HUES64 (cell line): ENCODE results near the gene GPATCH2. TPM values are rescaled to one million over a fixed set of nuclear protein-coding genes. Genes with fewer than 3 reads are reported as not detected.

Experiments used
- H3K27ac ChIP-seq: 2 replicates; pipeline ENCODE4 v1.7.0; 2013; ENCODE audit warnings: low read depth, low read length, inconsistent platforms
- H3K27me3 ChIP-seq: 2 replicates; pipeline ENCODE4 v1.6.1; 2013; ENCODE audit warnings: mild to moderate bottlenecking, low read length; ENCODE audit not compliant: insufficient read depth
- H3K36me3 ChIP-seq: 2 replicates; pipeline ENCODE4 v1.6.1; 2013; ENCODE audit warnings: mild to moderate bottlenecking, low read length; ENCODE audit not compliant: insufficient read depth
- H3K4me1 ChIP-seq: 2 replicates; pipeline ENCODE4 v1.6.1; 2013; ENCODE audit warnings: mild to moderate bottlenecking, low read length, moderate library complexity; ENCODE audit not compliant: insufficient read depth
- H3K4me3 ChIP-seq: 2 replicates; pipeline ENCODE4 v1.5.1; 2013; ENCODE audit warnings: mild to moderate bottlenecking, low read length, moderate library complexity
- H3K9ac ChIP-seq: 2 replicates; pipeline ENCODE4 v1.6.1; 2013; ENCODE audit warnings: mild to moderate bottlenecking, low read depth, low read length
- H3K9me3 ChIP-seq: 2 replicates; pipeline ENCODE4 v1.6.1; 2013; ENCODE audit warnings: low read depth, low read length; ENCODE audit not compliant: insufficient read depth
- WGBS: fragments of 150-250, 120-280 bp; methylation state at CpG from one replicate; pipeline ENCODE4 v1.1.7; 2013; ENCODE audit warnings: missing lambda C conversion rate; 5-methylcytosine and 5-hydroxymethylcytosine counted together
- polyA plus RNA-seq, 2 experiments: library from polyadenylated mRNA; stranded (reverse); fragments of 50-300 nt; gene quantifications; one replicate each; pipeline ENCODE4 v1.2.3, GENCODE V29; 2013

GPATCH2 gene
- 9.9 TPM for polyA plus RNA-seq (2013, experiment 1 of 2)
- polyA plus RNA-seq (2013, experiment 2 of 2): 10.6 TPM

DNA sequence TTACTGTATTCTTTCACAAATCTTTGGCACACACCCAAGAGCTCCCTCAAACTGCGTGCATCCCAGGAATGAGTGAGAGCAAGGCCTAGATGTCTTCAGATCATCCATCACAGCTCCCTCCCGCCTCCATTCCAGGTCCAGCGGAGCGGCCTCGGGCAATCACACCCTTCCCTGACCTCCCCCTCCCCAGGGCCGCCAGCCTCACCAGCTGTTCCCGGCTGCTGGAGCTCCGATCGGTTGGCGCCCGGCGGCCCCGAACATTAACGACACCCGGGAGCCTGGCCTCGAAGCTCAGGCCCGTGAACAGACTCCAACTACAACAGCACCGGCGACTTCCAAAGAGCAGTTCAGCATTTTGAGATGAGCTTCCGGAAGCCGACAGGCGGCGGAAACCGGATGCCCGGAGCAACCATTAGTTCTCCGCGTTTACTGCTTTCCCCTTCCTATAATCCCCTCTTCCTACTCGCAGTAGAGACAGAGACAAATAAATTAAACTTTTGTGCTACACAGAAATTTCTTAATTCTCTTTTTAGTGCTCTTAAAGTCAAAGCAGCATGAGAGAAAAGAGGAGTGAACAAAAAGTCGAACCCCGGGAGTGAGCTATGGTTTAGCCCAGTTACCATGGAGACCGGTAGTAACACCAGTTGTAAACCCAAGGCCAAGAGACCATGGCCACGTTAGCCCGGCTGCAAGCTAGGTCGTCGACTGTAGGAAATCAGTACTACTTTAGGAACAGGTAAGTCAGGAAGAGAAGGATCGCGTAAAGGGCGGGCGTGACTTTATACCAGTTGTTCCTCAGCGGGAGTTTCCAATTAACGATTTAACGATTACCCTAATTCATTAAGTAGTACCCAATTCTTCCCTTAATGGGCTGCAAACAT is at the start of gene GPATCH2, which contains the start of gene SPATA17:
Gene GPATCH2, minus strand, starts transcription at position 380 of the 881 bp plus-strand sequence. Its CDS starts 119 bp downstream, at position 261.
Gene SPATA17, plus strand, starts transcription at position 634 of the 881 bp plus-strand sequence. Its CDS starts 35 bp downstream, at position 669.
- Histone ChIP-seq H3K36me3 (no peaks in the 10 kb centered on the region), H3K9ac (peak within 1 kb of the TSS; percentile 100)

DNA sequence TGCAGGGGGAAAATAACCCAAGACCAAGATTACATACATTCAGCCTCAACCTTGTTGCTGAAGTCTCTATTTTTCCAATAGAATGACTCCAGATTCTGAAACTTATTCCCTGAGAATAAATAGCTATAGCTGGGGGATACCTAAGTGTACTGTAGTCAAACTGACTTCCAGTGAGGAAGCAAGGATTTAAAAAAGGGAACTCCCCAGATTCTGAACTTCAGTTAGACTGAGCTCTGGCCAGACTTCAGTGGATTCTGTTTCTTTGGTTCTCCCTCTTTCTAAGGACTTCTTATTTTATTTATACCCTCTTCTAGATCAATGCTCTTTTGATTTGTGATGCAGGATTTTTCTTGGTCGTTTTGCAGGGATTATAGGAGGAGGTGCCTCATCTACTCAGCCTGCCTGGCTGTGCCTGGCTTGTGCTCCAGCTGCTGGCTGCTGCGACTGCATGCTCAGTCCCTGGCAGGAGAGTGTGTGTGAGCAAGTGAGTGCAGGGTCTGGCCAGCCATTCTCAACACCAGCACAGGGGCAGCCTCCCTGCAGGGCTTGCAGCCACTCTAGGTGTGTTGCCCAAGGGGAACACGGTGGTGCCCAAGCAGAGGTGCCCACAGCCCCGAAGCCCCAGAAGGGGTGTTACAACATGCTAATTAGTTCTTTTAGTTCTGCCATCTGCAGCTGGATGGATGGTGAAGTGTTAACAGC is 43.3 kb upstream of the GPATCH2 start:
- no peaks in the 10 kb centered on the region for H3K36me3 ChIP-seq
- H3K4me1 ChIP-seq: no peaks in the 10 kb centered on the region; the same call in 1 of the 2 replicates
- 80% methylated on average over 4 of the region's 4 CpGs for WGBS
- no peaks in the 10 kb centered on the region for H3K27me3 ChIP-seq
- H3K27ac ChIP-seq: no peak overlapping the region
- H3K9ac ChIP-seq: no peak overlapping the region
- H3K9me3 ChIP-seq: no peaks in the 10 kb centered on the region
- no peak overlapping the region for H3K4me3 ChIP-seq

More for the DNA sequence above, at the start of gene GPATCH2, which contains the start of gene SPATA17:
- Histone ChIP-seq H3K4me1 (0 out of 2 replicates have a peak, but pooled peaks cover 7% of the 10 kb centered on the region), H3K9me3 (no peaks in the 10 kb centered on the region), H3K27me3 (no peaks in the 10 kb centered on the region), H3K27ac (peak within 1 kb of the TSS; percentile 93), H3K4me3 (peak within 1 kb of the TSS; percentile 93)
- 1% methylated on average over 42 of the region's 42 CpGs for WGBS

DNA sequence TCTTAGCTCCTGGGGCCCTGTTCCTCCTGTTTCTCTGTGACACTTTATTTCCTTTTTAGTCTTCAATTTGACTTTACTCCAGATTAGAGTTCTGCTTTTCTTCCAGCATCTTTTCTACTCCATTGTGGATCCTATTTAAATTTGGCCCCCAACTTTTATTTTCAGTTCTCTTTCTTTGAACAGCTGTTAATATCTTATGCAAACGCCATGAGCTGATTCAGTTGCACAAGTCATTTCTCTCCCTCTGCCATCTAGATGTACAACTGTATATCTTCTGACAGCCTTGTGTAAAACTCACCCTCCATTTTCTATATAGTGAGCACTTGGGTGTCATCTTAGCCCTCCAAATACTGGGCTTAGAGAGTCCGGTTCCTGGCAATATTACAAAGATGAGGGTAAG is 42.5 kb upstream of the GPATCH2 start:
- Histone ChIP-seq H3K9me3 (no peaks in the 10 kb centered on the region), H3K27me3 (no peaks in the 10 kb centered on the region), H3K9ac (no peak overlapping the region), H3K4me1 (peaks cover 6% of the 10 kb centered on the region; the same call in 1 of the 2 replicates), H3K4me3 (no peak overlapping the region), H3K27ac (no peak overlapping the region), H3K36me3 (no peaks in the 10 kb centered on the region)
- 80% methylated on average over 1 of the region's 2 CpGs for WGBS

DNA sequence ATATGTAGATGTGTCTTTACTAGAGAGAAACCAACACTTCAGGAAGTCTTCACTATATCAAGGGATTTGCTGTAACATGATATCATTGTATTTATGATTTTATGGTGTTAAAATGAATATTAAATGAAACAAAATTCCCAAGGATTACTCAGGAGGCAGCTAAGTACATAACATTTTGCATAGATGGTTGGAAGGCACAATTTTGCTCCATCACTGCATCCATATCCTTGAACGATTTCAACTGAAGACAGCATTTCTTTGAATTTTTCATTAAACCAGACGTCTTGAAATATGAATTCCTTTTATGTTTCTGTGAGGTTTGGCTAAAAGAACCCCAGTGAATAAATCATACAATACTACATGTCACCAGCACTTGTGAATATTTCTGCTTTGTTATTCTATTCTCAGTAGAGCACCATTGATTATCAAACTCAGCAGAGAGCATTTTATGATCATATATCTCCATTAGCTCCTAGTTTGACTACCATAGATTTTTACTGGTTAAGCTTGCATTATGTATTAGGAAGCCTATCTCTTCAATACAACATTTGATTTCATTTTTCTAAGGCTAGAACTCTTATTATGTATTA is 37.6 kb upstream of the GPATCH2 start:
- no peaks in the 10 kb centered on the region for H3K36me3 ChIP-seq
- H3K27me3 ChIP-seq: no peaks in the 10 kb centered on the region
- H3K27ac ChIP-seq: no peak overlapping the region
- no peak overlapping the region for H3K9ac ChIP-seq
- H3K4me3 ChIP-seq: no peak overlapping the region
- H3K4me1 ChIP-seq: peaks cover 6% of the 10 kb centered on the region; the same call in 1 of the 2 replicates
- no peaks in the 10 kb centered on the region for H3K9me3 ChIP-seq
- 94% methylated on average over 2 of the region's 2 CpGs for WGBS

DNA sequence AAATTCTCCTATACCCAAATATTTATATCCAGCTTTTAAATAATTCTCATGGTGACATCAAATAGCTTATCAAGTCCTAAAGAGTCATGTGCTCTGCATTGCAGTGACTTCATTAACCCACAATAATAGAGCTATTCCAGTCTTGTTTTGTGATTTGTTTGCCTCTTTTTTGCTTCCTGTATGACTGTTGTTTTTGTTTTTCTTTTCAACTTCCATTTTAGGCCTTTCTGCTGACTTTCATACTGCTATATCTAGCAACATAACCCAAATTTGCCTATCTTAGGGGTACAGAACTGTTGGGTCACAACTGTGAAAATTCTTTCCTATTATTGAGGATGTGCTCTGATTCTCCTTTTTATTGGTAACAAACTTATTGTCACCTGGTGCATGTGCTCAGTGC is 30.5 kb upstream of the GPATCH2 start:
- H3K4me3 ChIP-seq: no peak overlapping the region
- H3K27ac ChIP-seq: no peak overlapping the region
- H3K36me3 ChIP-seq: no peaks in the 10 kb centered on the region
- H3K9ac ChIP-seq: no peak overlapping the region
- no peaks in the 10 kb centered on the region for H3K27me3 ChIP-seq
- H3K9me3 ChIP-seq: no peaks in the 10 kb centered on the region
- H3K4me1 ChIP-seq: no peaks in the 10 kb centered on the region

DNA sequence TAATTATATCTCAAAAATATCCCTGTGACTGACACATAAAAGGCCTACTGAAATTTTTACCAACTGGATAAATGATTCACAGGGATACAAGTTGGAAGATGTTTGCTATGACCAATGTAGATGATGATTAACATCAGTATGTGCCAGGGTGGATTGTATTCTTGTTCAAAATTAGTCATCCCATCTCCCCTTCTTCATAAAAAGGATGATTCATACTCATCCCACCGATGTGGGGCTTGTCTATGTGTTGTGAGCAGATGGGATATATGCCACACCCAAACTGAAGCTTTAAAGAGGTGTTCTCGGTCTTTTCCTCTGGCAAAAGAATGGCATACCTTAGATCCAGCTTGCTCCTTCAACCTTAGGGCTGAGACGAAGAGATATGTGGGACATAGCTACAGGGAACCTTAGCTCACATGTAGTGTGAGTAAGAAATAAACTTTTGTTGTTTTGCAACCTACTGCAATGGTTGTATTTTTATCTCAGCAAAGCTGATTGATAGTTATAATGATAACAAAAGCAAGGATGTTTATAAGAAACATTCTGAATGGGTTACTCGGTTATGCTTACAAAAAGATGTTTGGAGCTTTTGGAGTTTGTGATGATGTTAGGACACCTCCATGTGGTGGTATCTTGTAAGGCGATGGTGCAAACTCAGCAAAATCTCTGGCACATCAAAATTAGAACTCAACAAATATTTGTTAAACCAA is 29.6 kb upstream of the GPATCH2 start:
- 88% methylated on average over 4 of the region's 5 CpGs for WGBS
- H3K4me3 ChIP-seq: no peak overlapping the region
- no peaks in the 10 kb centered on the region for H3K9me3 ChIP-seq
- no peak overlapping the region for H3K9ac ChIP-seq
- H3K4me1 ChIP-seq: no peaks in the 10 kb centered on the region
- H3K36me3 ChIP-seq: no peaks in the 10 kb centered on the region
- H3K27ac ChIP-seq: no peak overlapping the region
- H3K27me3 ChIP-seq: no peaks in the 10 kb centered on the region

DNA sequence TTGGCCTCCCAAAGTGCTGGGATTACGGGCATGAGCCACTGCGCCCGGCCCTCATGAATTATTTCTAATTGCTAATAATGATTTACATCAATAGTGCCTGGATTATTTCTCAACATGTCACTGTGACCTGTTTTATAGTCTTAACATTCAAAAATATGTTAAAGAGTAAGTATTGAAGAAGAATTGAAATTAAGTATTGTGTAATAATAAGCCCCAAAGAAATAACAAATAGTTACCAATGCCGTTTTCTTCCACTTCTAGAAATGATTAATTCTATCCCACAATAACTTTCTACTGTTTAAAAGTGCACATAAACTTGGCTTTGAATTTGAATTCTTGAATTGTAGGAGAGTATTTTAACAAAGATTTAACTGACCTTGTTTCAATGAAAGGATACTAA is 19.8 kb upstream of the GPATCH2 start:
- H3K4me3 ChIP-seq: no peak overlapping the region
- no peaks in the 10 kb centered on the region for H3K36me3 ChIP-seq
- no peaks in the 10 kb centered on the region for H3K27me3 ChIP-seq
- no peak overlapping the region for H3K27ac ChIP-seq
- no peaks in the 10 kb centered on the region for H3K4me1 ChIP-seq
- H3K9ac ChIP-seq: no peak overlapping the region
- WGBS: 96% methylated on average over 2 of the region's 4 CpGs
- H3K9me3 ChIP-seq: no peaks in the 10 kb centered on the region

DNA sequence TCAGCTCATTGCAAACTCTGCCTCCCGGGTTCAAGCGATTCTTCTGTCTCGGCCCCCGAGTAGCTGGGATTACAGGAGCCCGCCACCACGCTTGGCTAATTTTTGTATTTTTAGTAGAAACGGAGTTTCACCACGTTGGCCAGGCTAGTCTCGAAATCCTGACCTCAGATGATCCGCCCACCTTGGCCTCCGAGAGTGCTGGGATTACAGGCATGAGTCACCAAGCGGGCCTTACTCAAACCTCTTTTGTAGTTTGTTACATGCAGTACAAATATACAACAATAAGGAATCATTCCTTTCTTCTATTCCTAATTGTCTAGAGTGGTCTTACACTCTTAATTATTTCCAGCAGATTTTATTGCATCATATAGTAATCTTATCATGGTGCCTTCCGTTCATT is 16.9 kb upstream of the GPATCH2 start:
- H3K27me3 ChIP-seq: no peaks in the 10 kb centered on the region
- no peak overlapping the region for H3K9ac ChIP-seq
- H3K4me3 ChIP-seq: no peak overlapping the region
- 92% methylated on average over 12 of the region's 13 CpGs for WGBS
- H3K9me3 ChIP-seq: no peaks in the 10 kb centered on the region
- H3K27ac ChIP-seq: no peak overlapping the region
- no peaks in the 10 kb centered on the region for H3K4me1 ChIP-seq
- H3K36me3 ChIP-seq: no peaks in the 10 kb centered on the region

DNA sequence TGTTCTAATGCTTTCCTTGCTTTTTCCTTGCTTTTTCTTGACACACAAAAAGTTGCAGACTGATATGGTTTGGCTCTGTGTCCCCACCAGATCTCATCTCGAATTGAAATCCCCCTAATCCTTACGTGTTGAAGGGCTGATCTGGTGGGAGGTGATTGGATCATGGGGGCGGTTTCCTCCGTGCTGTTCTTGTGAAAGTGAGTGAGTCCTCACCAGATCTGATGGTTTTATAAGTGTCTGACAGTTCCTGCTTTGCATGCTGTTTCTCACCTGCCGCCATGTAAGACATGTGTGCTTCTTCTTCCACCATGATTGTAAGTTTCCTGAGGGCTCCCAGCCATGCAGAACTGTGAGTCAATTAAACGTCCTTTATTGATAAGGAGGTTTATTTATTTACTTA is 11.6 kb upstream of the GPATCH2 start:
- WGBS: 92% methylated on average over 5 of the region's 6 CpGs
- Histone ChIP-seq H3K4me1 (no peaks in the 10 kb centered on the region), H3K27me3 (no peaks in the 10 kb centered on the region), H3K4me3 (no peak overlapping the region), H3K9ac (no peak overlapping the region), H3K27ac (no peak overlapping the region), H3K9me3 (no peaks in the 10 kb centered on the region), H3K36me3 (no peaks in the 10 kb centered on the region)

DNA sequence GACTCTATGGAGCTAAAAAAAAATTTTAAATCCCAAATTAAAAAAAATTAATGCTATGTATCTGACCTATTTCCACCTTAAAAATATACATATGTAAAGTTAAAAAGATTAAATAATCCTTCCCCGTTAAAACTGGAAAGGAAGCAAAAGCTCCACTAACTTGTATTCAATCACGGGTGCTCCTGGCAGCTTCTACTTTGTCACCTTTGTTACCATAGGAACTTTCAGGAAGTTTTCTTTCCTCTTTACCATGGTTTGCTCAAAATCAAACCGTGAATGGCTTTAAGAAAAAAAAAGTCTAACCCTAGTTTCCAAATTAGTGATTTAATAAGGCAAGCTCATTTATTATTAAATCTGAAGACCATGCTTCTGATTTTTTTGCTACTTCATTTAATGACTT is 3.5 kb downstream of the GPATCH2 start:
- H3K4me1 ChIP-seq: 0 out of 2 replicates have a peak, but pooled peaks cover 7% of the 10 kb centered on the region
- no peak overlapping the region for H3K27ac ChIP-seq
- H3K4me3 ChIP-seq: no peak overlapping the region
- 79% methylated on average over 3 of the region's 3 CpGs for WGBS
- H3K9ac ChIP-seq: no peak overlapping the region
- no peaks in the 10 kb centered on the region for H3K27me3 ChIP-seq
- H3K36me3 ChIP-seq: no peaks in the 10 kb centered on the region
- no peaks in the 10 kb centered on the region for H3K9me3 ChIP-seq
